KMS-11 (cell line): ENCODE results near the gene ZKSCAN7.

Experiments used
- H2AFZ ChIP-seq: fragments of 200-600 bp; sonication (generic); 2 replicates; pipeline ENCODE4 v1.6.1; 2016; ENCODE audit warnings: antibody characterized with exemption, mixed run types, low read depth
- H3K27ac ChIP-seq: fragments of 200-600 bp; sonication (generic); 2 replicates; pipeline ENCODE4 v1.6.1; 2016; ENCODE audit warnings: mild to moderate bottlenecking, mixed run types
- H3K27me3 ChIP-seq: fragments of 200-600 bp; sonication (generic); 2 replicates; pipeline ENCODE4 v1.6.1; 2017; ENCODE audit warnings: mild to moderate bottlenecking, low read depth, mixed run types, moderate library complexity; ENCODE audit not compliant: insufficient read depth
- H3K36me3 ChIP-seq: fragments of 200-600 bp; sonication (generic); 2 replicates; pipeline ENCODE4 v1.6.1; 2017; ENCODE audit warnings: mild to moderate bottlenecking, mixed run types; ENCODE audit not compliant: insufficient read depth
- H3K4me1 ChIP-seq: fragments of 200-600 bp; sonication (generic); 2 replicates; pipeline ENCODE4 v1.6.1; 2016; ENCODE audit warnings: mild to moderate bottlenecking, low read depth, mixed run types; ENCODE audit not compliant: poor library complexity, severe bottlenecking
- H3K4me2 ChIP-seq: fragments of 200-600 bp; sonication (generic); 2 replicates; pipeline ENCODE4 v1.7.0; 2016; ENCODE audit warnings: mild to moderate bottlenecking, mixed run types
- H3K4me3 ChIP-seq: fragments of 200-600 bp; sonication (generic); IDR thresholded peaks from 2 replicates; pipeline ENCODE4 v1.6.1; 2017; ENCODE audit warnings: low read depth, low read length, mixed read lengths; ENCODE audit not compliant: insufficient read depth
- H3K79me2 ChIP-seq: fragments of 200-600 bp; sonication (generic); 2 replicates; pipeline ENCODE4 v1.6.1; 2016; ENCODE audit warnings: low read depth, mixed run types; ENCODE audit not compliant: insufficient read depth
- H3K9ac ChIP-seq: fragments of 200-600 bp; sonication (generic); 2 replicates; pipeline ENCODE4 v1.6.1; 2016; ENCODE audit warnings: mild to moderate bottlenecking, mixed run types
- H4K20me1 ChIP-seq: fragments of 200-600 bp; sonication (generic); 2 replicates; pipeline ENCODE4 v1.6.1; 2016; ENCODE audit warnings: mild to moderate bottlenecking, mixed run types; ENCODE audit not compliant: insufficient read depth
- CTCF ChIP-seq: fragments of 200-600 bp; sonication (generic); conservative IDR thresholded peaks from 2 replicates; pipeline ENCODE4 v1.6.1; 2017; ENCODE audit warnings: low read depth, mild to moderate bottlenecking, antibody characterized with exemption, low read length, moderate library complexity, mixed read lengths

ZKSCAN7 gene

GRCh38 chr3:44584646-44585501 is 29.9 kb downstream of the ZKSCAN7 start, which contains the start of gene ZNF660:
ZNF660 (plus strand) TSS chr3:44584964; CDS start chr3:44594194, 9,230 bp downstream.
- no peak within 1 kb of the TSS for H2AFZ ChIP-seq
- no peaks in the 10 kb centered on the region for H3K79me2 ChIP-seq
- no peak within 1 kb of the TSS for H3K9ac ChIP-seq
- H3K27me3 ChIP-seq = no peaks in the 10 kb centered on the region
- H3K4me2 ChIP-seq = no peak within 1 kb of the TSS
- no peak within 1 kb of the TSS for H3K27ac ChIP-seq
- no peak within 1 kb of the TSS for H3K4me3 ChIP-seq
- H4K20me1 ChIP-seq = no peaks in the 10 kb centered on the region
- H3K36me3 ChIP-seq = no peaks in the 10 kb centered on the region
- no peaks in the 10 kb centered on the region for H3K4me1 ChIP-seq
- no peak for TF ChIP-seq CTCF

- H3K4me3 ChIP-seq = no peak overlapping the region
- H4K20me1 ChIP-seq = no peaks in the 10 kb centered on the region
- no peaks in the 10 kb centered on the region for H3K36me3 ChIP-seq
- H3K9ac ChIP-seq = no peak overlapping the region
- H3K4me2 ChIP-seq = no peak overlapping the region
- H3K27ac ChIP-seq = no peak overlapping the region
- H3K4me1 ChIP-seq = no peaks in the 10 kb centered on the region
- H3K79me2 ChIP-seq = no peaks in the 10 kb centered on the region
- TF ChIP-seq CTCF = no peak
- no peaks in the 10 kb centered on the region for H3K27me3 ChIP-seq
- H2AFZ ChIP-seq = no peak overlapping the region
Measured at GRCh38 chr3:44596621-44597020, 41.6 kb downstream of the ZKSCAN7 start.

DNA sequence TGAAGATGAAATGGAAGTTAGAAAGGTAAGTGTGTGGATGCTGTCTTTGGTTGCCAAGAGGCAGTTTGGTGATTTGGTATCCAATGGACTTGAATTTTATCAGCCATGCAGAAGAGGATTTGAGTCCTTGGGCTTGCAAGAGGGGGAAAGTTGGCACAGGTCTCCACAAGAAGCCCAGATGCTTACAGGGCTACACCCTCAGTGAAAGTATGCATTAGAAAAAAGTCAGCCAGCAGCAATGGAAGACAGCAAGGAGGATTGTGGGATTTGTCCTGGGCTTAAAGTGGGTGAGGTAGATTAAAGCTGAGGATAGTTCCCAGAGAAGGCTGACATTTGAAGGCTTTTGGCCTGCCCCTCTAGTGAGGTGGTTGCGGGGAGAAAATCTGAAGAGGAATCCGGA is 46.8 kb downstream of the ZKSCAN7 start:
- TF ChIP-seq CTCF = no peak
- no peak overlapping the region for H3K4me3 ChIP-seq

GRCh38 chr3:44612678-44613077 is 57.7 kb downstream of the ZKSCAN7 start:
- H3K4me3 ChIP-seq = no peak overlapping the region
- H4K20me1 ChIP-seq = no peaks in the 10 kb centered on the region
- no peak for TF ChIP-seq CTCF
- H3K36me3 ChIP-seq = no peaks in the 10 kb centered on the region
- H3K4me1 ChIP-seq = no peaks in the 10 kb centered on the region
- H3K4me2 ChIP-seq = no peak overlapping the region
- no peak overlapping the region for H3K9ac ChIP-seq
- H3K27ac ChIP-seq = no peak overlapping the region
- H2AFZ ChIP-seq = no peak overlapping the region
- no peaks in the 10 kb centered on the region for H3K79me2 ChIP-seq
- no peaks in the 10 kb centered on the region for H3K27me3 ChIP-seq

More for the DNA sequence above, 46.8 kb downstream of the ZKSCAN7 start:
- Histone ChIP-seq H4K20me1 (no peaks in the 10 kb centered on the region), H3K4me1 (no peaks in the 10 kb centered on the region), H3K4me2 (no peak overlapping the region), H3K36me3 (no peaks in the 10 kb centered on the region), H3K27me3 (no peaks in the 10 kb centered on the region), H3K27ac (no peak overlapping the region), H2AFZ (no peak overlapping the region), H3K9ac (no peak overlapping the region), H3K79me2 (no peaks in the 10 kb centered on the region)
